H1 (cell line): ENCODE results near the gene NR5A2. TPM values are rescaled to one million over a fixed set of nuclear protein-coding genes. Genes with fewer than 3 reads are reported as not detected.

Source experiments
- CTCF ChIA-PET: fragments of 300-600 bp; sonication (Branson Sonifier 250); formaldehyde crosslinking; loops from one replicate; lab custom pipeline; 2021; ENCODE audit not compliant: partially characterized antibody; lab: Charles Lee
- POLR2A ChIA-PET: fragments of 300-600 bp; sonication (Branson Sonifier 250); formaldehyde crosslinking; loops from one replicate; lab custom pipeline; 2021; ENCODE audit warnings: inconsistent platforms; ENCODE audit not compliant: partially characterized antibody; lab: Charles Lee
- DNase-seq, 2 experiments: peaks; one replicate each; pipeline versions ENCODE4 v3.0.0 to v3.0.0-alpha.2; 2010 to 2022; ENCODE audit warnings: low spot score in 2 of 2, low read depth in 1 of 2, mixed read lengths in 1 of 2
- FAIRE-seq: peaks from 2 replicates; lab custom pipeline; 2011; peaks lifted over from hg19 to GRCh38; lab: Jason Lieb, UNC
- H2AFZ ChIP-seq: 2 replicates; pipeline ENCODE4 v1.8.1; 2012; ENCODE audit warnings: low read length, inconsistent platforms
- H2AK5ac ChIP-seq: 2 replicates; pipeline ENCODE4 v1.6.1; 2013; ENCODE audit warnings: low read depth, low read length
- H2BK120ac ChIP-seq: replicated peaks from 2 replicates; pipeline ENCODE3; 2013; ENCODE audit warnings: low read depth, low read length, inconsistent platforms
- H2BK12ac ChIP-seq: 2 replicates; pipeline ENCODE4 v1.6.1; 2013; ENCODE audit warnings: low read depth, low read length
- H2BK15ac ChIP-seq: 2 replicates; pipeline ENCODE4 v1.6.1; 2013; ENCODE audit warnings: low read length
- H2BK20ac ChIP-seq: 2 replicates; pipeline ENCODE4 v1.6.1; 2013; ENCODE audit warnings: low read length
- H2BK5ac ChIP-seq: 2 replicates; pipeline ENCODE4 v1.6.1; 2013; ENCODE audit warnings: low read depth, low read length
- H3K14ac ChIP-seq: 2 replicates; pipeline ENCODE4 v1.6.1; 2013; ENCODE audit warnings: inconsistent platforms; ENCODE audit not compliant: insufficient read length
- H3K18ac ChIP-seq: 2 replicates; pipeline ENCODE4 v1.6.1; 2013; ENCODE audit warnings: low read length; ENCODE audit errors: extremely low read depth
- H3K23ac ChIP-seq: 2 replicates; pipeline ENCODE4 v1.6.1; 2013; ENCODE audit warnings: inconsistent platforms; ENCODE audit not compliant: insufficient read length
- H3K23me2 ChIP-seq: 2 replicates; pipeline ENCODE4 v1.6.1; 2013; ENCODE audit warnings: low read depth, low read length
- H3K27ac ChIP-seq: 2 replicates; pipeline ENCODE4 v1.6.1; 2011; ENCODE audit warnings: low read depth, low read length, inconsistent platforms
- H3K27me3 ChIP-seq, 4 experiments: replicated peaks in 1 of 4; 1 replicate in 1 of 4; 2 replicates in 3 of 4; pipeline versions ENCODE4 v1.6.1 to v1.8.1; 2011 to 2013; ENCODE audit warnings: low read length in 3 of 4, mild to moderate bottlenecking in 3 of 4, inconsistent platforms in 2 of 4, mixed read lengths in 2 of 4, moderate library complexity in 1 of 4; ENCODE audit not compliant: control insufficient read depth in 3 of 4, insufficient read depth in 3 of 4; ENCODE audit errors: extremely low read depth in 1 of 4
- H3K36me3 ChIP-seq, 4 experiments: 2 replicates each; pipeline versions ENCODE4 v1.6.1 to v1.8.1; 2011 to 2013; ENCODE audit warnings: mild to moderate bottlenecking in 4 of 4, low read length in 3 of 4, moderate library complexity in 2 of 4, control low read depth in 1 of 4, inconsistent platforms in 1 of 4; ENCODE audit not compliant: insufficient read depth in 4 of 4, control insufficient read depth in 2 of 4
- H3K4ac ChIP-seq: replicated peaks from 2 replicates; pipeline ENCODE3; 2013; ENCODE audit warnings: low read length, low read depth, mixed read lengths, inconsistent platforms; ENCODE audit not compliant: insufficient read length
- H3K4me1 ChIP-seq, 4 experiments: replicated peaks in 1 of 4; 1 replicate in 1 of 4; 2 replicates in 3 of 4; pipeline versions ENCODE4 v1.6.1 to v1.8.1; 2011 to 2013; ENCODE audit warnings: low read length in 3 of 4, inconsistent platforms in 2 of 4, mixed read lengths in 1 of 4; ENCODE audit not compliant: insufficient read depth in 4 of 4, control insufficient read depth in 3 of 4
- H3K4me2 ChIP-seq, 2 experiments: 2 replicates each; pipeline versions ENCODE4 v1.6.1 to v1.8.1; 2011 to 2013; ENCODE audit warnings: low read depth in 2 of 2, low read length in 2 of 2, control low read depth in 1 of 2, inconsistent platforms in 1 of 2, mild to moderate bottlenecking in 1 of 2; ENCODE audit not compliant: insufficient read depth in 1 of 2
- H3K4me3 ChIP-seq, 4 experiments: fragments of 200-600, 300-600 bp in 1 of 4; sonication (generic), shearing (Covaris generic), sonication (Bioruptor Twin) in 1 of 4; 2 replicates each; pipeline versions ENCODE4 v1.5.1 to v1.8.1; 2011 to 2016; ENCODE audit warnings: low read length in 4 of 4, low read depth in 3 of 4, control low read depth in 2 of 4, inconsistent platforms in 2 of 4, mild to moderate bottlenecking in 2 of 4, mixed read lengths in 1 of 4, moderate library complexity in 1 of 4; ENCODE audit not compliant: insufficient read depth in 2 of 4; ENCODE audit errors: extremely low read depth in 1 of 4
- H3K56ac ChIP-seq: replicated peaks from 2 replicates; pipeline ENCODE3; 2013; ENCODE audit warnings: low read depth, mild to moderate bottlenecking, mixed read lengths, low read length, inconsistent platforms; ENCODE audit not compliant: insufficient read length
- H3K79me1 ChIP-seq: 2 replicates; pipeline ENCODE4 v1.6.1; 2013; ENCODE audit warnings: low read depth, low read length, control low read depth
- H3K79me2 ChIP-seq, 2 experiments: 2 replicates each; pipeline versions ENCODE4 v1.6.1 to v1.8.1; 2012 to 2013; ENCODE audit warnings: low read length in 2 of 2, mild to moderate bottlenecking in 2 of 2, inconsistent platforms in 1 of 2; ENCODE audit not compliant: insufficient read depth in 2 of 2, control insufficient read depth in 1 of 2
- H3K9ac ChIP-seq, 4 experiments: replicated peaks in 1 of 4; 1 replicate in 1 of 4; 2 replicates in 3 of 4; pipeline versions ENCODE4 v1.6.1 to v1.8.1; 2011 to 2013; ENCODE audit warnings: low read depth in 3 of 4, low read length in 3 of 4, control low read depth in 2 of 4, mild to moderate bottlenecking in 2 of 4, moderate library complexity in 2 of 4, inconsistent platforms in 1 of 4; ENCODE audit errors: extremely low read depth in 1 of 4
- H3K9me3 ChIP-seq, 2 experiments: 2 replicates each; pipeline versions ENCODE4 v1.6.1 to v1.8.1; 2012 to 2013; ENCODE audit warnings: mild to moderate bottlenecking in 2 of 2, moderate library complexity in 2 of 2, control low read depth in 1 of 2, inconsistent platforms in 1 of 2, low read depth in 1 of 2, low read length in 1 of 2, mixed read lengths in 1 of 2; ENCODE audit not compliant: insufficient read depth in 2 of 2
- H4K20me1 ChIP-seq, 2 experiments: replicated peaks in 1 of 2; 2 replicates each; pipeline versions ENCODE3 to v1.8.1; 2011 to 2013; ENCODE audit warnings: inconsistent platforms in 2 of 2, low read length in 2 of 2, mild to moderate bottlenecking in 1 of 2; ENCODE audit not compliant: insufficient read depth in 2 of 2, control insufficient read depth in 1 of 2
- H4K5ac ChIP-seq: 2 replicates; pipeline ENCODE4 v1.6.1; 2013; ENCODE audit warnings: low read length, low read depth, mixed read lengths, inconsistent platforms; ENCODE audit not compliant: insufficient read length
- H4K8ac ChIP-seq: 2 replicates; pipeline ENCODE4 v1.8.0; 2013; ENCODE audit warnings: mild to moderate bottlenecking, moderate library complexity, low read length, inconsistent platforms; ENCODE audit not compliant: insufficient read depth; ENCODE audit errors: extremely low read depth
- H4K91ac ChIP-seq: replicated peaks from 2 replicates; pipeline ENCODE3; 2013; ENCODE audit warnings: low read length, mixed read lengths, inconsistent platforms; ENCODE audit not compliant: insufficient read length
- CREB1 ChIP-seq: IDR thresholded peaks from 2 replicates; pipeline ENCODE4 v1.6.1; 2012; ENCODE audit warnings: inconsistent platforms
- E2F6 ChIP-seq: IDR thresholded peaks from 2 replicates; pipeline ENCODE4 v1.6.1; 2012; ENCODE audit warnings: inconsistent platforms
- RXRA ChIP-seq: IDR thresholded peaks from 2 replicates; pipeline ENCODE4 v1.6.1; 2011; ENCODE audit warnings: low read depth, mild to moderate bottlenecking, low read length, moderate library complexity; ENCODE audit not compliant: insufficient read depth
- SRF ChIP-seq: IDR thresholded peaks from 2 replicates; pipeline ENCODE4 v1.6.1; 2011; ENCODE audit warnings: mild to moderate bottlenecking, low read depth, low read length, moderate library complexity
- TAF7 ChIP-seq: optimal IDR thresholded peaks from 2 replicates; pipeline ENCODE3; 2011; ENCODE audit warnings: low read depth, mild to moderate bottlenecking, inconsistent platforms, low read length, moderate library complexity, borderline replicate concordance
- WGBS, 2 experiments: shearing (Covaris generic) in 1 of 2; methylation state at CpG; one replicate each; pipeline versions ENCODE4 v1.1.6 to v1.1.7; 2013 to 2015; ENCODE audit warnings: low lambda C conversion rate in 2 of 2, mixed read lengths in 2 of 2, inconsistent platforms in 1 of 2, low coverage in 1 of 2, missing lambda C conversion rate in 1 of 2; ENCODE audit not compliant: insufficient replicate concordance in 2 of 2, insufficient coverage in 1 of 2, insufficient read length in 1 of 2; ENCODE audit errors: extremely low coverage in 1 of 2, missing lambda C conversion rate in 1 of 2; 5-methylcytosine and 5-hydroxymethylcytosine counted together
- polyA plus RNA-seq, 7 experiments: library from polyadenylated mRNA; depleted of rRNA in 3 of 7; stranded (reverse) in 5 of 7; unstranded in 2 of 7; fragments of >200 nt in 5 of 7; fragments of 200-250 nt in 2 of 7; gene quantifications; 1 replicate in 5 of 7; 2 replicates in 1 of 7; 4 replicates in 1 of 7; pipeline versions ENCODE4 v1.2.1 to v1.2.3, GENCODE V29; 2011 to 2013; ENCODE audit warnings: missing spikeins in 2 of 7, mixed read lengths in 2 of 7
- total RNA-seq: library from RNA; stranded (reverse); fragmentation: NEBNext Ultra II Directional; extraction: Animal tissue kit (Norgen Biotek cat#: 25700); gene quantifications from 2 replicates; pipeline ENCODE4 v1.2.1, GENCODE V29; 2021

Gene NR5A2
- total and polyA plus RNA-seq, 2 of the 8 experiments (the other 6 are each of a cell fraction or from before 2014, with no cell fraction given) = 1.7 to 11.6 TPM

- ChIA-PET POLR2A (no interaction called here), CTCF (interaction anchor here (1.0 to 1.9 kb wide), 2 partner anchors 14 to 21 kb away, joined by 3 to 6 read pairs; no protein-coding TSS in a partner anchor)
- peaks cover 0 to 1% (median 0%) of the 10 kb centered on the region in 4 experiments; a peak in 1 of 7 replicates for H3K27me3 ChIP-seq
- no peak overlapping the region for H2BK5ac ChIP-seq
- no peak overlapping the region for H3K27ac ChIP-seq
- H4K5ac ChIP-seq = no peak overlapping the region
- H3K56ac ChIP-seq = no peak overlapping the region
- no peak overlapping the region for H2BK20ac ChIP-seq
- H3K4me1 ChIP-seq = peaks cover 0 to 2% (median 0%) of the 10 kb centered on the region in 4 experiments; a peak in 1 of 7 replicates
- no peak overlapping the region for H4K91ac ChIP-seq
- no peak overlapping the region for H3K4me3 ChIP-seq
- no peak overlapping the region for H2AFZ ChIP-seq
- 82% methylated on average over 3 of the region's 3 CpGs; no CpG with 5 or more reads in 1 of the 2 experiments for WGBS, 2 experiments
- no peak for DNase-seq
- H3K18ac ChIP-seq = no peak overlapping the region
- no peak for FAIRE-seq
- H2AK5ac ChIP-seq = no peak overlapping the region
- TF ChIP-seq E2F6 (no peak), CREB1 (no peak), TAF7 (no peak), SRF (no peak), RXRA (no peak)
- H3K36me3 ChIP-seq = no peaks in the 10 kb centered on the region; a peak in 1 of 8 replicates
- no peak overlapping the region for H3K14ac ChIP-seq
- H2BK12ac ChIP-seq = no peak overlapping the region
- H3K4ac ChIP-seq = no peak overlapping the region
- no peak overlapping the region for H3K4me2 ChIP-seq
- no peak overlapping the region for H4K8ac ChIP-seq
- no peak overlapping the region for H3K23ac ChIP-seq
- H3K79me1 ChIP-seq = no peaks in the 10 kb centered on the region; the same call in 1 of the 2 replicates
- H3K9ac ChIP-seq = no peak overlapping the region
- H3K79me2 ChIP-seq = no peaks in the 10 kb centered on the region
- no peaks in the 10 kb centered on the region for H3K23me2 ChIP-seq
- no peak overlapping the region for H2BK120ac ChIP-seq
- H4K20me1 ChIP-seq = no peaks in the 10 kb centered on the region
- H2BK15ac ChIP-seq = no peak overlapping the region
- no peaks in the 10 kb centered on the region for H3K9me3 ChIP-seq
Measured at GRCh38 chr1:200112290-200112689, 84.8 kb downstream of the NR5A2 start.
